Endodermal cell (in vitro differentiated cells): Measurements from ENCODE around the gene PSEN2. TPM values are rescaled to one million over a fixed set of nuclear protein-coding genes. Genes with fewer than 3 reads are reported as not detected.
A peak's percentile ranks its signal among the peaks of the same experiment; 100 is the strongest.

ENCODE experiments used
- DNase-seq: peaks from one replicate; pipeline ENCODE4 v3.0.0-alpha.2; 2017
- H3K27ac ChIP-seq: 2 replicates; pipeline ENCODE4 v1.5.1; 2013; ENCODE audit warnings: mild to moderate bottlenecking, low read depth, low read length, moderate library complexity
- H3K27me3 ChIP-seq: 2 replicates; pipeline ENCODE4 v1.6.1; 2013; ENCODE audit warnings: mild to moderate bottlenecking, low read length, moderate library complexity; ENCODE audit not compliant: insufficient read depth, control insufficient read depth, poor library complexity, severe bottlenecking
- H3K36me3 ChIP-seq: 2 replicates; pipeline ENCODE4 v1.7.0; 2013; ENCODE audit warnings: mild to moderate bottlenecking, low read length, moderate library complexity; ENCODE audit not compliant: control insufficient read depth, insufficient read depth
- H3K4me1 ChIP-seq: one replicate; pipeline ENCODE4 v1.7.0; 2013; ENCODE audit warnings: low read length; ENCODE audit not compliant: control insufficient read depth, insufficient read depth
- H3K4me3 ChIP-seq: 2 replicates; pipeline ENCODE4 v1.5.1; 2013; ENCODE audit warnings: mild to moderate bottlenecking, low read length, moderate library complexity
- H3K9ac ChIP-seq: 2 replicates; pipeline ENCODE4 v1.6.1; 2013; ENCODE audit warnings: mild to moderate bottlenecking, low read length, moderate library complexity; ENCODE audit not compliant: poor library complexity, severe bottlenecking; ENCODE audit errors: extremely low read depth
- H3K9me3 ChIP-seq: 2 replicates; pipeline ENCODE4 v1.6.1; 2013; ENCODE audit warnings: mild to moderate bottlenecking, low read length, moderate library complexity; ENCODE audit not compliant: control insufficient read depth
- H3K27ac Mint-ChIP-seq: 2 replicates; pipeline ENCODE4 v1.8.0; 2020; ENCODE audit warnings: mixed read lengths
- H3K27me3 Mint-ChIP-seq: 2 replicates; pipeline ENCODE4 v1.8.0; 2021; ENCODE audit warnings: mild to moderate bottlenecking, mixed read lengths; ENCODE audit not compliant: insufficient read depth
- H3K36me3 Mint-ChIP-seq: 2 replicates; pipeline ENCODE4 v1.8.0; 2020; ENCODE audit warnings: low read depth, mixed read lengths
- H3K4me1 Mint-ChIP-seq: 2 replicates; pipeline ENCODE4 v1.8.0; 2020; ENCODE audit warnings: mixed read lengths
- H3K4me3 Mint-ChIP-seq: 2 replicates; pipeline ENCODE4 v1.8.0; 2020; ENCODE audit warnings: mild to moderate bottlenecking, moderate library complexity, mixed read lengths
- H3K9me3 Mint-ChIP-seq: 2 replicates; pipeline ENCODE4 v1.8.0; 2020; ENCODE audit warnings: mild to moderate bottlenecking, mixed read lengths
- WGBS, 2 experiments: methylation state at CpG; one replicate each; pipeline versions ENCODE4 v1.1.5 to v1.1.7; 2013; ENCODE audit warnings: missing lambda C conversion rate in 2 of 2, mixed read lengths in 1 of 2; ENCODE audit not compliant: insufficient coverage in 1 of 2, insufficient read length in 1 of 2; 5-methylcytosine and 5-hydroxymethylcytosine counted together
- total RNA-seq, 2 donors: library from RNA; stranded (reverse); fragmentation: NEBNext Ultra II Directional in 1 of 2; extraction: Animal tissue kit (Norgen Biotek cat#: 25700) in 1 of 2; gene quantifications; 2 replicates in 1 of 2; 3 replicates in 1 of 2; pipeline ENCODE4 v1.2.1, GENCODE V29; 2021
- TF ChIP-seq, protein P1 (sequence below): fragments of 200-600 bp; sonication (generic); conservative IDR thresholded peaks from 2 replicates; pipeline ENCODE4 v1.5.0; 2021; ENCODE audit warnings: antibody characterized with exemption, mild to moderate bottlenecking

PSEN2 gene
- total RNA-seq, 2 donors from 2014 or later = 21.5 to 25.2 TPM

DNA sequence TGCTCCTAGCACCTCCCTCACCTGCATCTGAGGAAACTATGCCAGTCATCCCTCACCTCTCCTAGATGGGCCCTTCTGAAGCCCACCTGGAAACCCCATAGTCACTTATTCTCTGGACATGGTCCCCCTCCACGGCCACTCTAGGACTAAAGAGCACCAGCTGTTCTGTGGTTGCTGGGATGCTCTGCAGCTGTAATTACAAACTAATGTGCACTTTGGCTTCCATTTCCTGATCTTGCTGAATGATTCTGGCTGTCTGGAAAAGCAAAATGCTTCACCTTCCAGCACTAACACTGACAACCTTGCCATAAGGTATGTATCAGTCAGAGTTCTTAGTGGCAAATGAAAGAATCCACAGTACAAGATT, 48.7 kb upstream of the PSEN2 start:
- Histone ChIP-seq H3K9me3 (peaks cover 7% of the 10 kb centered on the region), H3K9ac (no peak overlapping the region), H3K4me3 (no peak overlapping the region), H3K27ac (no peak overlapping the region), H3K27me3 (no peaks in the 10 kb centered on the region), H3K4me1 (peaks cover 20% of the 10 kb centered on the region), H3K36me3 (no peaks in the 10 kb centered on the region)
- H3K27ac Mint-ChIP-seq = no peak overlapping the region
- no peaks in the 10 kb centered on the region for H3K36me3 Mint-ChIP-seq
- TF ChIP-seq, protein P1, sequence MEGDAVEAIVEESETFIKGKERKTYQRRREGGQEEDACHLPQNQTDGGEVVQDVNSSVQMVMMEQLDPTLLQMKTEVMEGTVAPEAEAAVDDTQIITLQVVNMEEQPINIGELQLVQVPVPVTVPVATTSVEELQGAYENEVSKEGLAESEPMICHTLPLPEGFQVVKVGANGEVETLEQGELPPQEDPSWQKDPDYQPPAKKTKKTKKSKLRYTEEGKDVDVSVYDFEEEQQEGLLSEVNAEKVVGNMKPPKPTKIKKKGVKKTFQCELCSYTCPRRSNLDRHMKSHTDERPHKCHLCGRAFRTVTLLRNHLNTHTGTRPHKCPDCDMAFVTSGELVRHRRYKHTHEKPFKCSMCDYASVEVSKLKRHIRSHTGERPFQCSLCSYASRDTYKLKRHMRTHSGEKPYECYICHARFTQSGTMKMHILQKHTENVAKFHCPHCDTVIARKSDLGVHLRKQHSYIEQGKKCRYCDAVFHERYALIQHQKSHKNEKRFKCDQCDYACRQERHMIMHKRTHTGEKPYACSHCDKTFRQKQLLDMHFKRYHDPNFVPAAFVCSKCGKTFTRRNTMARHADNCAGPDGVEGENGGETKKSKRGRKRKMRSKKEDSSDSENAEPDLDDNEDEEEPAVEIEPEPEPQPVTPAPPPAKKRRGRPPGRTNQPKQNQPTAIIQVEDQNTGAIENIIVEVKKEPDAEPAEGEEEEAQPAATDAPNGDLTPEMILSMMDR = no peak
- no peaks in the 10 kb centered on the region for H3K27me3 Mint-ChIP-seq
- no peak for DNase-seq
- H3K4me1 Mint-ChIP-seq = peaks cover 51% of the 10 kb centered on the region
- H3K4me3 Mint-ChIP-seq = no peak overlapping the region
- peaks cover 4% of the 10 kb centered on the region for H3K9me3 Mint-ChIP-seq
- WGBS, 2 experiments = 94 to 100% methylated on average over 1 of the region's 1 CpG

DNA sequence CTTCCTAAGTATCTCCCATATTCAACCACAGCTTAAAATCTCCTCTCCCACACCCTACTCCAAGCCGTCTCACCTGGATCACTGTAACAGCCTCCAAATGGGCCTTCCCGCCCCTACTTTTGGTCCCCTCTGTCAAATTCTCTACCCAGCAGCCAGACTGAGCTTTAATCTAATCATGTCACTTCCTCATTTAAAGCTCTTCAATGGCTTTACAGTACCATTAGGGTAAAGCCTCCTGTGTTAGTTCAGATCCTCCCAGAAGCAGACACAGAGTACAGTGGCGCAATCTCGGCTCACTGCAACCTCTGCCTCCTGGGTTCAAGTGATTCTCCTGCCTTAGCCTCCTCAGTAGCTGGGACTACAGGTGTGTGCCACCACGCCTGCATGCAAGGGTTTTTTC, 46.8 kb upstream of the PSEN2 start:
- DNase-seq = no peak
- no peaks in the 10 kb centered on the region for H3K27me3 Mint-ChIP-seq
- Histone ChIP-seq H3K36me3 (no peaks in the 10 kb centered on the region), H3K4me3 (no peak overlapping the region), H3K9me3 (peaks cover 7% of the 10 kb centered on the region), H3K27me3 (no peaks in the 10 kb centered on the region), H3K9ac (no peak overlapping the region), H3K27ac (no peak overlapping the region), H3K4me1 (peaks cover 27% of the 10 kb centered on the region)
- 90 to 93% methylated on average over 5 of the region's 5 CpGs for WGBS, 2 experiments
- H3K9me3 Mint-ChIP-seq = no peaks in the 10 kb centered on the region
- H3K4me1 Mint-ChIP-seq = peaks cover 60% of the 10 kb centered on the region
- TF ChIP-seq, protein P1 = no peak
- peak overlapping the region; percentile 86 for H3K27ac Mint-ChIP-seq
- no peak overlapping the region for H3K4me3 Mint-ChIP-seq
- H3K36me3 Mint-ChIP-seq = no peaks in the 10 kb centered on the region

DNA sequence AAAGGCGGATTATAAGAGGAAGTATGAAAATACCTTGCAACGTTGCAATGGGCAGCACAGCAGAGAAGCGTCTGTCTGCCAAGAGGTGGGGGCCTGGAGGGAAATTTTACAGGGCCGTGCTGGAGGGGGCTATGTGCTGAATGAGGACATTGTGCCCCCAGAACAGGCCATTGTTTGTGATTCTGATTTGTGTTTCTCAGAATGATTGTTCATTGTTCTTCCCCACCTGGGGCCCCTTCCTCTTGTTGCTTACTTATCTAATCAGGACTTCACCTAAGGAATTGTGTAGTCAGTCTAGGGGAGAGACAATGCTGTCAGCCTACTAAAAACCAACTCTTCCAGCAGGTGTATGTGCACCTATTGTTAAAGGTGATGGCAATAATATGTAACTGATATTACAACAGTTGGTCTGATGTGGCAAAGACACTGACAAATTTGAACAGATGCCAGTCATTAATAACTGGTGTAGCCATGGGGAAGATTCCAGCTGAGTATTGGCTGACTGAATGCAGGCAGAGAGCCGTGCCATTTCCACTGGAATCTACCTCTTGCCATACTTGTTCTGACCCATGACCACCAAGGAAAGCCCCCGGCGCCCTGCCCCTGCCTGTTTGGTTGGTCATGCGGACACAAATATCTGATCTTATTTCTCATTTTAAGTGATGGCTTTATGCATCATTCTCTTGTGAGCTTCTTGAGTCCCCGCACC, 45.2 kb upstream of the PSEN2 start:
- Histone ChIP-seq H3K9ac (peak overlapping the region; percentile 47), H3K9me3 (peaks cover 7% of the 10 kb centered on the region), H3K4me3 (no peak overlapping the region), H3K27ac (no peak overlapping the region), H3K4me1 (peaks cover 27% of the 10 kb centered on the region), H3K36me3 (no peaks in the 10 kb centered on the region), H3K27me3 (no peaks in the 10 kb centered on the region)
- Mint-ChIP-seq H3K27ac (peak overlapping the region; percentile 86), H3K36me3 (no peaks in the 10 kb centered on the region), H3K9me3 (no peaks in the 10 kb centered on the region), H3K4me3 (no peak overlapping the region), H3K4me1 (peaks cover 49% of the 10 kb centered on the region), H3K27me3 (no peaks in the 10 kb centered on the region)
- WGBS, 2 experiments = 69 to 87% methylated on average over 8 to 9 of the region's 9 CpGs
- DNase-seq = peak; percentile 65
- TF ChIP-seq, protein P1 = no peak
